Upper lobe of left lung (tissue), 6 donors: ENCODE results near the gene ADAMTS13. TPM values are rescaled to one million over a fixed set of nuclear protein-coding genes. Genes with fewer than 3 reads are reported as not detected.

ENCODE experiments used
- ATAC-seq, 2 donors: fragments of 200-7000 bp; cut with Tn5 transposase; one replicate each; pipeline ENCODE4 v1.9.1; 2022; ENCODE audit warnings: mild to moderate bottlenecking in 2 of 2, moderate library complexity in 2 of 2; ENCODE audit not compliant: low FRiP score in 2 of 2
- DNase-seq, 2 donors: peaks; one replicate each; pipeline ENCODE4 v3.0.0-alpha.2; 2019 to 2020
- H3K27ac ChIP-seq, 4 donors: fragments of 200-600 bp; sonication (generic); one replicate each; pipeline ENCODE4 v1.5.1; 2016 to 2019
- H3K27me3 ChIP-seq, 4 donors: fragments of 200-600 bp; sonication (generic); one replicate each; pipeline ENCODE4 v1.5.1; 2017 to 2019
- H3K36me3 ChIP-seq, 4 donors: fragments of 200-600 bp; sonication (generic); one replicate each; pipeline ENCODE4 v1.5.1; 2016 to 2019
- H3K4me1 ChIP-seq, 4 donors: fragments of 200-600 bp; sonication (generic); one replicate each; pipeline ENCODE4 v1.5.1; 2018 to 2019
- H3K4me3 ChIP-seq, 4 donors: fragments of 200-600 bp; sonication (generic); one replicate each; pipeline ENCODE4 v1.5.1; 2017 to 2019; ENCODE audit warnings: mild to moderate bottlenecking in 2 of 4, moderate library complexity in 1 of 4
- H3K9me3 ChIP-seq, 4 donors: fragments of 200-600 bp; sonication (generic); one replicate each; pipeline ENCODE4 v1.5.1; 2018 to 2019
- EP300 ChIP-seq, 4 donors: sonication (generic); formaldehyde crosslinking; IDR thresholded peaks; one replicate each; pipeline ENCODE4 v1.5.1; 2017; ENCODE audit warnings: antibody characterized with exemption in 4 of 4, control low read depth in 2 of 4
- POLR2A ChIP-seq, 4 donors: fragments of 450-650 bp; IDR thresholded peaks; one replicate each; pipeline ENCODE4 v1.5.1; 2016 to 2017; ENCODE audit warnings: antibody characterized with exemption in 4 of 4, mild to moderate bottlenecking in 2 of 4
- POLR2AphosphoS5 ChIP-seq, 2 donors: sonication (generic); formaldehyde crosslinking; IDR thresholded peaks; one replicate each; pipeline ENCODE4 v1.5.1; 2017; ENCODE audit warnings: antibody characterized with exemption in 2 of 2
- WGBS, 2 donors: methylation state at CpG; one replicate each; pipeline ENCODE4 v1.1.5; 2017 to 2018; 5-methylcytosine and 5-hydroxymethylcytosine counted together
- total RNA-seq, 6 donors: library from RNA; depleted of rRNA in 4 of 6; stranded (reverse); fragments of >200 nt in 4 of 6; gene quantifications; one replicate each; pipeline versions ENCODE4 v1.1.0 to v1.2.1, GENCODE V29; 2016 to 2021
- TF ChIP-seq, protein P1 (sequence below), 6 experiments: fragments of 450-650 bp in 4 of 6; fragments of 200-600 bp in 2 of 6; sonication (generic) in 2 of 6; IDR thresholded peaks; one replicate each; pipeline ENCODE4 v1.5.1; 2016 to 2019; ENCODE audit warnings: antibody characterized with exemption in 6 of 6
- donor health status: DM: no; HTN: no; CAD: no; lungs with moderate emphysema.
- donor health status: DM: no; HTN: yes; CAD: no; lungs with severe emphysema.

ADAMTS13 gene
- total RNA-seq, 6 donors from 2014 or later, result 1.4 to 9.4 (median 2.5) TPM

DNA sequence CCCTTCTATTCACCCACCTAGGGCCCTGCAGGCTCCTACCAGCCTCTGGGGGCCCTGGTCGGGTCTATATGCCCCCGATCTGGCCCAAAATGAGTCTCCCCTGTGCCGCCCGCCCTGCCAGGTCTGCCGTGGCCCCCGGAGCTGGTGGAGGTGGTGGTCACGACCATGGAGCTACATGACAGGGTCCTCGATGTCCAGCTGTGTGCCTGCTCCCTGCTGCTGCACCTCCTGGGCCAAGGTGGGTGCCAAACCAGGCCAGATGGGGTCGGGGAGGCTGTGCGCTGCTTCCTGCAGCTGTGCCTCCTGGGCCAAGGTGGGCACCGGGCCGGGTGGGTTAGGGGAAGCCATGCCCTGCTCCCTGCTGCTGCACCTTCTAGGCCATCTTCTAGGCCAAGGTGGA lies 21.9 kb upstream of the ADAMTS13 start:
- Histone ChIP-seq H3K9me3 (no peaks in the 10 kb centered on the region), H3K27me3 (no peaks in the 10 kb centered on the region), H3K4me1 (no peaks in the 10 kb centered on the region), H3K4me3 (no peak overlapping the region), H3K36me3 (peaks cover 0 to 13% (median 6%) of the 10 kb centered on the region in 4 donors), H3K27ac (no peak overlapping the region)
- DNase-seq, result no peak
- ATAC-seq, result no peak
- WGBS, 2 donors, result 100% methylated on average over 7 of the region's 12 CpGs; no CpG with 5 or more reads in 1 of the 2 donors
- TF ChIP-seq POLR2AphosphoS5 (IDR thresholded peaks at IDR 0.05) (no peak), POLR2A (IDR thresholded peaks at IDR 0.05) (no peak), EP300 (IDR thresholded peaks at IDR 0.05) (no peak)
- TF ChIP-seq, protein P1, sequence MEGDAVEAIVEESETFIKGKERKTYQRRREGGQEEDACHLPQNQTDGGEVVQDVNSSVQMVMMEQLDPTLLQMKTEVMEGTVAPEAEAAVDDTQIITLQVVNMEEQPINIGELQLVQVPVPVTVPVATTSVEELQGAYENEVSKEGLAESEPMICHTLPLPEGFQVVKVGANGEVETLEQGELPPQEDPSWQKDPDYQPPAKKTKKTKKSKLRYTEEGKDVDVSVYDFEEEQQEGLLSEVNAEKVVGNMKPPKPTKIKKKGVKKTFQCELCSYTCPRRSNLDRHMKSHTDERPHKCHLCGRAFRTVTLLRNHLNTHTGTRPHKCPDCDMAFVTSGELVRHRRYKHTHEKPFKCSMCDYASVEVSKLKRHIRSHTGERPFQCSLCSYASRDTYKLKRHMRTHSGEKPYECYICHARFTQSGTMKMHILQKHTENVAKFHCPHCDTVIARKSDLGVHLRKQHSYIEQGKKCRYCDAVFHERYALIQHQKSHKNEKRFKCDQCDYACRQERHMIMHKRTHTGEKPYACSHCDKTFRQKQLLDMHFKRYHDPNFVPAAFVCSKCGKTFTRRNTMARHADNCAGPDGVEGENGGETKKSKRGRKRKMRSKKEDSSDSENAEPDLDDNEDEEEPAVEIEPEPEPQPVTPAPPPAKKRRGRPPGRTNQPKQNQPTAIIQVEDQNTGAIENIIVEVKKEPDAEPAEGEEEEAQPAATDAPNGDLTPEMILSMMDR (IDR thresholded peaks at IDR 0.05), result no peak

DNA sequence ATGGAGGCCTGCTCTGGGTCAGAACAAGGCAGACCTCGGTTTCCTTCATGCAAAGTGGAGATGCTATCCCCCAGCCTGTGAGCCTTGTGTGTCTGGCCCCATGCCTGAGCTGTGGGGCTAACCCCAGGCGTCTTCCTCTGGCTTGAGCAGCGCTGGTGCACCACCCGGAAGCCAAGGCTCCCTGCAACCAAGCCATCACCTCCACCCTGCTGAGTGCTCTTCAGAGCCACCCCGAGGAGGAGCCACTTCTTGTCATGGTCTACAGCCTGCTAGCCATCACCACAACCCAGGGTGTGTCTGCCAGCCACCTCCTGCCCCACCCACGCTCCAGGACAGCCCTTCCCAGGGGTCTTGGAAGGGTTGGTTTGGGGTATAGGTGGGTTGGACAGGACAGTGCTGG lies 20.6 kb upstream of the ADAMTS13 start:
- Histone ChIP-seq H3K36me3 (peaks cover 5 to 26% (median 18%) of the 10 kb centered on the region in 4 donors), H3K4me1 (no peaks in the 10 kb centered on the region), H3K27me3 (no peaks in the 10 kb centered on the region), H3K9me3 (no peaks in the 10 kb centered on the region), H3K27ac (no peak overlapping the region), H3K4me3 (no peak overlapping the region)
- WGBS, 2 donors, result 85 to 90% methylated on average over 4 to 6 of the region's 6 CpGs
- DNase-seq (no peak), ATAC-seq (no peak)
- TF ChIP-seq EP300 (IDR thresholded peaks at IDR 0.05) (no peak), POLR2A (IDR thresholded peaks at IDR 0.05) (no peak), POLR2AphosphoS5 (IDR thresholded peaks at IDR 0.05) (no peak)
- TF ChIP-seq, protein P1 (IDR thresholded peaks at IDR 0.05), result no peak

DNA sequence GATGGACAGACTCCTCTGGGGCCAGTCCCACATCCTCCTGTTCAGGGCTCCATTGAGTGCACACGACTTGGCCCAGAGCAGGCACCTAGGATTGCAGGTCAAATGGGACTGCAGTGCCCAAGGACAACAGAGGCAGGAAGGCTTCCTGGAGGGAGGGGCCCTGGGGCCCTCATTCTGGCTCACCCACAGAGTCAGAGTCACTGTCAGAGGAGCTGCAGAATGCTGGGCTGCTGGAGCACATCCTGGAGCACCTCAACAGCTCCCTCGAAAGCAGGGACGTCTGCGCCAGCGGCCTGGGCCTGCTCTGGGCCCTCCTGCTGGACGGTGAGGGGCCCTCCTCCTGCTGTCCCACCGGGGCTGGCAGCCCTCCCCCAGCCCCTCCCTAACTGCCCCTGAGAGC lies 19.5 kb upstream of the ADAMTS13 start:
- no peak for DNase-seq
- Histone ChIP-seq H3K9me3 (no peaks in the 10 kb centered on the region), H3K36me3 (peaks cover 6 to 34% (median 26%) of the 10 kb centered on the region in 4 donors), H3K27me3 (no peaks in the 10 kb centered on the region), H3K27ac (no peak overlapping the region), H3K4me1 (no peaks in the 10 kb centered on the region), H3K4me3 (no peak overlapping the region)
- no peak for ATAC-seq
- WGBS, 2 donors, result 75% methylated on average over 5 of the region's 7 CpGs; no CpG with 5 or more reads in 1 of the 2 donors
- TF ChIP-seq POLR2A (IDR thresholded peaks at IDR 0.05) (no peak), EP300 (IDR thresholded peaks at IDR 0.05) (no peak), POLR2AphosphoS5 (IDR thresholded peaks at IDR 0.05) (no peak)
- TF ChIP-seq, protein P1 (IDR thresholded peaks at IDR 0.05), result no peak

DNA sequence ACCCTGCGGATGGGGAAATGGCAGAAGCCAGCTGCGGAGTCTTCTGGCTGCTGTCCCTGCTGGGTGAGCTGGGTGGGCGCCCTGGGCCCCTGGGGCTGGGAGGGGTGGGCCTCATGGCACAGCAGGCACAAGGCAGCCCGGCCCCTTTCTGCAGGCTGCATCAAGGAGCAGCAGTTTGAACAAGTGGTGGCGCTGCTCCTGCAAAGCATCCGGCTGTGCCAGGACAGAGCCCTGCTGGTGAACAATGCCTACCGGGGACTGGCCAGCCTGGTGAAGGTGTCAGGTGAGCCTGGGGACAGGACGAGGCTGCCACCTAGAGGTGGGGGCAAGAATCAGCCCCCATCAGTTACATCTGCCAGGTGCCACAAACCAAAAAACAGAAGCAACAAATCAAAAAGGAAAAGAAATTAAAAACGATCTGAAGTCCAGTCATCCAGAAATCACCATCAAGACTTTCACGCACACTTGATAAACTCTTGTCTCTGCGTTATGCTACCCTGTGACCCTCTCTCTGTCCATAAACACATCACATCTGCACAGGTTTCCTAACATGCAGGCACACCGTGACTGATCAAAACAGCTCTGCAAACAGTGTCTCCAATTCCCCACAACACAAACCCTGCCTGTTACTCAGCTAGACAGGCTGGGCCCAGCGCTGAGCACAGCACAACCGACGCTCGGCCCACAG lies 18.3 kb upstream of the ADAMTS13 start:
- TF ChIP-seq, protein P1 (IDR thresholded peaks at IDR 0.05), result peak; percentile 45 to 73 (median 58)
- no peak for TF ChIP-seq POLR2A (IDR thresholded peaks at IDR 0.05)
- Histone ChIP-seq H3K36me3 (peaks cover 12 to 46% (median 35%) of the 10 kb centered on the region in 4 donors), H3K27ac (no peak overlapping the region), H3K4me1 (no peaks in the 10 kb centered on the region), H3K4me3 (no peak overlapping the region), H3K27me3 (no peaks in the 10 kb centered on the region), H3K9me3 (no peaks in the 10 kb centered on the region)
- DNase-seq (peak in 1 of 2 donors; percentile 71), ATAC-seq (peak in 1 of 2 donors; percentile 47)
- WGBS, 2 donors, result 71 to 79% methylated on average over 12 to 16 of the region's 16 CpGs
